T47D (cell line): ENCODE data around the gene SEC62.

Experiments
- DNase-seq, 2 experiments: peaks; one replicate each; pipeline versions ENCODE4 v3.0.0 to v3.0.0-alpha.2; 2011 to 2012; ENCODE audit warnings: low read depth in 1 of 2, low spot score in 1 of 2
- JUND ChIP-seq: IDR thresholded peaks from 2 replicates; pipeline ENCODE4 v1.6.1; 2012; ENCODE audit warnings: low read depth
- in situ Hi-C: cut with HindIII; loops from 2 replicates; pipeline ENCODE4 v1.10.0; 2016; ENCODE audit warnings: low sequenced_read_pairs, low pct_unique_long_range_greater_than_20kb

SEC62 gene

DNA sequence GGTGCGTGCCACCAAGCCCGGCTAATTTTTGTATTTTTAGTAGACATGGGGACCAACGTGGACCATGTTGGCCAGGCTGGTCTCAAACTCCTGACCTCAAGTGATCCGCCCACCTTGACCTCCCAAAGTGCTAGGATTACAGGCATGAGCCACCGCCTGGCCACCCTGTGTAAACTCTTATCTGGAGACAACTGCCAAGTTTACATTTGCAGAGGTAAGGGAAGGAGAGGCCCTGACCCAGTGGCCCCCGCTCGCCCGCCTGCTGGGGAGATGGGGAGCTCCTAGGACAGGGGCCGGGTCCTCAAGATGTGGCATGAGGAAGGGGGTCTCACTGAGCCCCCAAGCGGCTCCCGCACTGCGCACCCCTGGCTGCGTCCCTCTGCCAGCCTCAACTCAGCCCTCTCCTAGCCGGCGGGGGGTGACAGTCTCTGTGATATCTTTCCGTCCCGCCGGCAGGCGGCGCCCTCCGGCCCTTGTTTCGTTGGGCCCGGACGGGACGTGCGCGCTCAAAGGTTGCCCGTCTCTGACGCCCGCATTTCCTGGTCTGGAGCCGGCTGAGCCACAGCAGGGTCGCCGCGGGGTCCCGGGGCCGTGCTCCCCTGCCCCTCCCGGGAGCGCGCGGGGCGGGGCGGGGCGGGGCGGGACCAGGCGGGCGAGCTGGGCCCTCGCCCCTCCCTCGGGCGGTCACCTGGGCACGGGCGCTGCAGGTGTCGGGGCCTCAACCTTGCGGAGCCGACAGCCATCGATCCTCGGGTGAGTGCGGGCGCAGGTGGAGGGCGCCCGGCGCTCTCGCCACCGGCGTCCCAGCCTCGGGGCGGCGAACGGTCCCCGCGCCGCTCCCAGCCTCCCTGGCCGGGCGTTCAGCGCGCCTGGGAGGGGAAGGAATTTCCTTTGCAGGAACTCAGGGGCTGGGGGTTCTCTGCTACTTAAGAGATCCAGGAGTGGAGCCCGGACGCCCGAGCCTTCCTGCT is 71.1 kb downstream of the SEC62 start, which contains the start of gene GPR160:
TSS of gene GPR160 (plus strand) at position 533 of the 971 bp plus-strand sequence. CDS start 45,978 bp downstream, outside the sequence.
- no peak for TF ChIP-seq JUND
- peak; percentile 89 to 93 for DNase-seq
- in situ Hi-C loops: no loop called here

GRCh38 chr3:170038434-170039110 is 72.0 kb downstream of the SEC62 start:
- in situ Hi-C loops: no loop called here
- no peak for TF ChIP-seq JUND

DNA sequence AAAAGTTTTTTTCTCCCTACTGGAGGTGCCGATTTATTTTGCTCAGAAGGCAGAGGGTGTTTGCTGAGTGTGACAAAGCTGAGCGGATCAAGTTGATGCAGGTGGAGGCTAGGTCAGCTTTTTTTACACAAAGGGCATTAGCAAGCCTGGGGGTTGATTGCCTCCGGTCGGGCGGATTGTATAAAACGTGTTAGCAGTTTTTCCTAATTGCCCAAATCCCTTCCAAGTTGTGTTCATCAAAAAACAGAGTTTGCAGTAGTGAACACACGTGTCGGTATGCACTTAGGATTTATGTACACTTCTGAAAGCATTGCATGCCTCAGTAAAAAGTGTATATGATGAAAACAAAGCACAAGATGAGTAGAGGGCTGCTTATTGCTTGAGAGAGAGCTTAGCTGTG is 73.8 kb downstream of the SEC62 start:
- DNase-seq: no peak
- in situ Hi-C loops: no loop called here
- TF ChIP-seq JUND: no peak

More at GRCh38 chr3:170038434-170039110, 72.0 kb downstream of the SEC62 start:
- peak; percentile 67 to 77 for DNase-seq

- in situ Hi-C loops: no loop called here
- DNase-seq: no peak
Observed at GRCh38 chr3:170043506-170043905, 76.9 kb downstream of the SEC62 start.

GRCh38 chr3:170044271-170044670 is 77.7 kb downstream of the SEC62 start:
- in situ Hi-C loops: no loop called here

More at GRCh38 chr3:170043506-170043905, 76.9 kb downstream of the SEC62 start:
- no peak for TF ChIP-seq JUND

DNA sequence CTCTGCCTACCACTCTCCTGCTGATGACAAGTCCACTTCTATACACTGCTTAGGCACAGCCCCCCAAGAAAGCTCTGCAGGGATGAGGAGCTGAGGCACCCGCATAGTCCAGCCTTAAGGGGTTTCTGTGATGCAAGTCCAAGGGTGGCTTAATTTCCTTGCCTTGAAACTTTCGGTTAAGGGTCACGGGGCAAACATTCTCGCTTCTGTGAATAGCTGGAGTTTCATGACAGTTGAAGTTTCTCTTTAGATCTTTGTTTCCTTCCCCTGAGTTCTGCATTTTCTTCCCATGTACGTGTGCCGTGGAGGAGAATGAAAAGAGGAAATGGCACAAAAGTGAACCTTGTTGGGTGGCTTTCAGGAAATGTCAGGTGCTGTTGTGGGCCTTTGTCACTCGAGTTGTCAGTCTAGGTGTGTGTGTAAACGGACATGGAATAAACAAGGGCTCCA is 78.2 kb downstream of the SEC62 start:
- peak in 1 of 2 experiments; percentile 49 for DNase-seq
- in situ Hi-C loops: no loop called here
- TF ChIP-seq JUND: no peak

More at GRCh38 chr3:170044271-170044670, 77.7 kb downstream of the SEC62 start:
- no peak for TF ChIP-seq JUND
- DNase-seq: no peak

DNA sequence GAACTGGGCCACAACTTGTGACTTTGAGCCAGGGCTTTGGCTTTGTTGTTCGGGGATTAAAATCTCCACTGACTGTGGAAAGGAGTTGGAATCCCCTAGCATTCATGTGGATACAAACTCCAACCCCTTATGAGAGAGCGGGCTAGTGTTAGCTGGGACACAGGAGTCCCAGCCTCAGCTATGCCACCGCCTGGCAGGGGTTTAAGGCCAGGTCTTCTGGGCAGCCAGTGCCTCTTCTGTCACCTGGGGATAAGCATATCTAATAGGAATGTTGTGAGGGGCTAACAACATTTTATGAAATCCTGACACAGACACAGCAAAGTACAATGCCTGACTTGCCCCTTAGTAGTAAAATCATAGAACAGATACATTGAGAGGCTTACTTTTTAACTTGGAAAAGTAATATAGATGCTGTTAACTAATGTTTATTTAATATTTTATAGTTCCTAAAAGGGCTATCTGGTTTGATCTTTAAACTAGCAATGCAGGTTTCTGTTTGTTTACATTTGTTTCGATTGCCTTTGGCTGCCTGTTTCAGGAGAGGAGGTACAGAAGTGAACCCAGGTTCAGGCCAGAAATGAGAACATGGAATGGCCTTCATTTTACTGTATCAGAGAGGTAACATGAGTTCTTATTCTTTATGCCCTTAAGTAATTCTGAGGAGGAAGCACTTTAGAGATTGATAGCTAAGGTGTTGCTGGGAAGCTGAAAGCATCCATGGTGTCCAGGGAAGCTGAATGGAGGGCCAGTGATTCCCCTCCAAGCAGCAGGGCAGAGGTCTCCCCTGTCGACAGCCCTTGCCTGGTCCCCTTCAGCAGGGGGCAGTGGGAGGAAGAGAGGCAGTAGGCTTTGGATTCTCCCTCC is 79.9 kb downstream of the SEC62 start:
- in situ Hi-C loops: no loop called here

GRCh38 chr3:170047133-170047404 is 80.5 kb downstream of the SEC62 start:
- no peak for DNase-seq
- in situ Hi-C loops: no loop called here
- TF ChIP-seq JUND: no peak

More for the DNA sequence above, 79.9 kb downstream of the SEC62 start:
- TF ChIP-seq JUND: peak; percentile 73; the same call in 1 of the 2 replicates
- peak; percentile 73 to 76 for DNase-seq
